WTC11 (cell line): ENCODE results near the gene HIC1.

Experiments
- ATF2 ChIP-seq: sonication (generic); formaldehyde crosslinking; IDR thresholded peaks from 2 replicates; pipeline ENCODE4 v1.8.1; 2022; ENCODE audit warnings: low read depth, missing genetic modification reagents, borderline replicate concordance
- CREB1 ChIP-seq: sonication (generic); formaldehyde crosslinking; IDR thresholded peaks from 2 replicates; pipeline ENCODE4 v1.8.0; 2023; ENCODE audit warnings: mild to moderate bottlenecking, missing genetic modification reagents
- CTCF ChIP-seq: fragments of 200-600 bp; IDR thresholded peaks from 2 replicates; pipeline ENCODE4 v1.8.0; 2022; ENCODE audit warnings: antibody characterized with exemption
- ERG ChIP-seq: fragments of 250-450 bp; sonication (Bioruptor Pico); IDR thresholded peaks from 2 replicates; pipeline ENCODE4 v1.8.0; 2021; ENCODE audit warnings: mild to moderate bottlenecking
- ESRRA ChIP-seq: sonication (generic); formaldehyde crosslinking; IDR thresholded peaks from 2 replicates; pipeline ENCODE4 v1.8.1; 2022; ENCODE audit warnings: mild to moderate bottlenecking, missing genetic modification reagents, borderline replicate concordance
- TP53 ChIP-seq: sonication (generic); formaldehyde crosslinking; IDR thresholded peaks from 2 replicates; pipeline ENCODE4 v1.8.1; 2023; ENCODE audit warnings: mild to moderate bottlenecking, missing genetic modification reagents
- ZNF317 ChIP-seq: sonication (generic); formaldehyde crosslinking; IDR thresholded peaks from 2 replicates; pipeline ENCODE4 v1.8.1; 2023; ENCODE audit warnings: low read depth, mild to moderate bottlenecking, moderate library complexity, missing genetic modification reagents, borderline replicate concordance

GRCh38 chr17:2075336-2076086 lies 20.6 kb downstream of the HIC1 start:
- TF ChIP-seq CREB1 (CRISPR knock-in tag) (no peak), CTCF (no peak), ZNF317 (CRISPR knock-in tag) (no peak), ESRRA (CRISPR knock-in tag) (no peak), ATF2 (no peak), TP53 (CRISPR knock-in tag) (no peak), ERG (CRISPR knock-in tag) (no peak)
